Activated CD4-positive, alpha-beta memory T cell treated with anti-CD3 and anti-CD28 coated beads, Interleukin-2, amount 10 ng/mL, durations not matched to agents 7 days and 5 days (primary cell): ENCODE measurements around the gene GRK3. TPM values are rescaled to one million over a fixed set of nuclear protein-coding genes. Genes with fewer than 3 reads are reported as not detected.
"Not testable (repeated sequence)": the region's sequence is repeated elsewhere in the genome, so short reads cannot be mapped to it uniquely, and the experiment has no call there.

ENCODE experiments used
- CTCF ChIA-PET: fragments of 350-600 bp; sonication (Branson Sonifier 250); formaldehyde crosslinking; loops from one replicate; lab custom pipeline; 2021; ENCODE audit warnings: antibody characterized with exemption, inconsistent platforms; lab: Charles Lee
- POLR2A ChIA-PET: fragments of 350-600 bp; sonication (Branson Sonifier 250); formaldehyde crosslinking; loops from one replicate; lab custom pipeline; 2021; ENCODE audit warnings: antibody characterized with exemption; lab: Charles Lee
- DNase-seq: peaks from one replicate; pipeline ENCODE4 v3.0.0-alpha.2; 2020
- H3K27ac Mint-ChIP-seq: one replicate; pipeline ENCODE4 v1.8.0; 2021; ENCODE audit warnings: mild to moderate bottlenecking, mixed read lengths
- H3K27me3 Mint-ChIP-seq: one replicate; pipeline ENCODE4 v1.8.0; 2021; ENCODE audit warnings: mixed read lengths
- H3K36me3 Mint-ChIP-seq: one replicate; pipeline ENCODE4 v1.8.0; 2021; ENCODE audit warnings: low read depth, mixed read lengths
- H3K4me1 Mint-ChIP-seq: one replicate; pipeline ENCODE4 v1.8.0; 2021; ENCODE audit warnings: mixed read lengths
- H3K4me3 Mint-ChIP-seq: one replicate; pipeline ENCODE4 v1.8.0; 2021; ENCODE audit warnings: mild to moderate bottlenecking, mixed read lengths
- H3K9me3 Mint-ChIP-seq: one replicate; pipeline ENCODE4 v1.8.0; 2021; ENCODE audit warnings: mixed read lengths
- total RNA-seq, 2 experiments: library from RNA; stranded (reverse); gene quantifications; one replicate each; pipeline ENCODE4 v1.2.3, GENCODE V29; 2021

Gene GRK3
- total RNA-seq, 2 experiments from 2014 or later, result 24.1 to 25.5 TPM

GRCh38 chr22:25704701-25705100 lies 140.2 kb downstream of the GRK3 start:
- H3K36me3 Mint-ChIP-seq, result peaks cover 39% of the 10 kb centered on the region
- CTCF ChIA-PET, result interaction anchor here (1.5 kb wide), 1 partner anchor 68 kb away, joined by 9 read pairs; no protein-coding TSS in a partner anchor

GRCh38 chr22:25706197-25706596 lies 141.7 kb downstream of the GRK3 start:
- no peak overlapping the region for H3K4me3 Mint-ChIP-seq

More at GRCh38 chr22:25704701-25705100, 140.2 kb downstream of the GRK3 start:
- H3K4me1 Mint-ChIP-seq, result peaks cover 54% of the 10 kb centered on the region
- H3K27ac Mint-ChIP-seq, result no peak overlapping the region
- no peaks in the 10 kb centered on the region for H3K27me3 Mint-ChIP-seq
- no peak overlapping the region for H3K4me3 Mint-ChIP-seq
- no peaks in the 10 kb centered on the region for H3K9me3 Mint-ChIP-seq
- DNase-seq, result no peak
- POLR2A ChIA-PET, result interaction anchor here (1.1 to 1.3 kb wide), 2 partner anchors 29 to 45 kb away, joined by 3 to 7 read pairs; no protein-coding TSS in a partner anchor

GRCh38 chr22:25708430-25708829 lies 144.0 kb downstream of the GRK3 start:
- CTCF ChIA-PET, POLR2A ChIA-PET, H3K27me3 Mint-ChIP-seq, H3K27ac Mint-ChIP-seq, H3K4me3 Mint-ChIP-seq, DNase-seq, H3K9me3 Mint-ChIP-seq: not testable (repeated sequence)
- H3K4me1 Mint-ChIP-seq, result peaks cover 52% of the 10 kb centered on the region
- peaks cover 56% of the 10 kb centered on the region for H3K36me3 Mint-ChIP-seq

More at GRCh38 chr22:25706197-25706596, 141.7 kb downstream of the GRK3 start:
- Mint-ChIP-seq H3K4me1 (peaks cover 65% of the 10 kb centered on the region), H3K27ac (no peak overlapping the region), H3K9me3 (no peaks in the 10 kb centered on the region), H3K27me3 (no peaks in the 10 kb centered on the region), H3K36me3 (peaks cover 43% of the 10 kb centered on the region)
- DNase-seq, result no peak
- CTCF ChIA-PET, result no interaction called here
- POLR2A ChIA-PET, result no interaction called here

GRCh38 chr22:25709758-25710157 lies 145.3 kb downstream of the GRK3 start:
- DNase-seq, result peak; percentile 69
- Mint-ChIP-seq H3K9me3 (no peaks in the 10 kb centered on the region), H3K36me3 (peaks cover 65% of the 10 kb centered on the region), H3K27me3 (no peaks in the 10 kb centered on the region), H3K4me1 (peaks cover 43% of the 10 kb centered on the region), H3K4me3 (no peak overlapping the region), H3K27ac (peak overlapping the region; percentile 70)
- ChIA-PET CTCF (interaction anchor here (0.9 to 1.6 kb wide), 7 partner anchors 9 to 262 kb away, joined by 3 to 6 read pairs (median 4); no protein-coding TSS in a partner anchor), POLR2A (interaction anchor here (0.7 to 1.7 kb wide), 8 partner anchors 9 to 648 kb away, joined by 3 to 10 read pairs (median 4); no protein-coding TSS in a partner anchor)

GRCh38 chr22:25710501-25710900 lies 146.0 kb downstream of the GRK3 start:
- Mint-ChIP-seq H3K27me3 (no peaks in the 10 kb centered on the region), H3K36me3 (peaks cover 62% of the 10 kb centered on the region), H3K27ac (no peak overlapping the region), H3K4me1 (peaks cover 37% of the 10 kb centered on the region), H3K9me3 (no peaks in the 10 kb centered on the region), H3K4me3 (no peak overlapping the region)
- POLR2A ChIA-PET, result interaction anchor here (0.9 to 3.0 kb wide), 8 partner anchors 10 to 146 kb away, joined by 3 to 10 read pairs (median 4); no protein-coding TSS in a partner anchor
- CTCF ChIA-PET, result interaction anchor here (0.5 to 1.6 kb wide), 8 partner anchors 10 to 263 kb away, joined by 3 to 6 read pairs (median 4); no protein-coding TSS in a partner anchor
- no peak for DNase-seq

- H3K4me1 Mint-ChIP-seq, result peaks cover 34% of the 10 kb centered on the region
- ChIA-PET CTCF (interaction anchor here (1.5 to 2.0 kb wide), 3 partner anchors 9 to 62 kb away, joined by 5 to 10 read pairs (median 7); no protein-coding TSS in a partner anchor), POLR2A (interaction anchor here (0.8 to 3.0 kb wide), 4 partner anchors 9 to 39 kb away, joined by 3 to 8 read pairs (median 3); no protein-coding TSS in a partner anchor)
- peaks cover 62% of the 10 kb centered on the region for H3K36me3 Mint-ChIP-seq
- H3K9me3 Mint-ChIP-seq, result no peaks in the 10 kb centered on the region
- no peak overlapping the region for H3K27ac Mint-ChIP-seq
- DNase-seq, result no peak
- H3K27me3 Mint-ChIP-seq, result no peaks in the 10 kb centered on the region
- H3K4me3 Mint-ChIP-seq, result no peak overlapping the region
Measured at GRCh38 chr22:25711491-25711890, 147.0 kb downstream of the GRK3 start.

- peaks cover 54% of the 10 kb centered on the region for H3K36me3 Mint-ChIP-seq
- no peak for DNase-seq
- POLR2A ChIA-PET, result interaction anchor here (3.0 kb wide), 1 partner anchor 38 kb away, joined by 8 read pairs; no protein-coding TSS in a partner anchor
- CTCF ChIA-PET, result interaction anchor here (1.9 to 2.0 kb wide), 2 partner anchors 10 to 60 kb away, joined by 7 to 10 read pairs; no protein-coding TSS in a partner anchor
- H3K27ac Mint-ChIP-seq, result no peak overlapping the region
- H3K27me3 Mint-ChIP-seq, result no peaks in the 10 kb centered on the region
- H3K4me3 Mint-ChIP-seq, result no peak overlapping the region
- no peaks in the 10 kb centered on the region for H3K9me3 Mint-ChIP-seq
- peaks cover 29% of the 10 kb centered on the region for H3K4me1 Mint-ChIP-seq
Measured at GRCh38 chr22:25712661-25713400, 148.4 kb downstream of the GRK3 start.

GRCh38 chr22:25714070-25714469 lies 149.6 kb downstream of the GRK3 start:
- no peak overlapping the region for H3K4me3 Mint-ChIP-seq
- POLR2A ChIA-PET, result no interaction called here
- DNase-seq, result no peak
- H3K9me3 Mint-ChIP-seq, result no peaks in the 10 kb centered on the region
- H3K36me3 Mint-ChIP-seq, result peaks cover 62% of the 10 kb centered on the region
- H3K27me3 Mint-ChIP-seq, result no peaks in the 10 kb centered on the region
- H3K27ac Mint-ChIP-seq, result no peak overlapping the region
- CTCF ChIA-PET, result no interaction called here
- peaks cover 32% of the 10 kb centered on the region for H3K4me1 Mint-ChIP-seq

GRCh38 chr22:25714739-25715138 lies 150.3 kb downstream of the GRK3 start:
- no peaks in the 10 kb centered on the region for H3K27me3 Mint-ChIP-seq
- peaks cover 25% of the 10 kb centered on the region for H3K4me1 Mint-ChIP-seq
- no peaks in the 10 kb centered on the region for H3K9me3 Mint-ChIP-seq
- H3K36me3 Mint-ChIP-seq, result peaks cover 63% of the 10 kb centered on the region
- DNase-seq, result no peak
- CTCF ChIA-PET, result no interaction called here
- no peak overlapping the region for H3K27ac Mint-ChIP-seq
- POLR2A ChIA-PET, result no interaction called here
- no peak overlapping the region for H3K4me3 Mint-ChIP-seq

GRCh38 chr22:25716637-25717036 lies 152.2 kb downstream of the GRK3 start:
- H3K36me3 Mint-ChIP-seq, result peaks cover 49% of the 10 kb centered on the region
- peaks cover 14% of the 10 kb centered on the region for H3K4me1 Mint-ChIP-seq
- H3K9me3 Mint-ChIP-seq, result no peaks in the 10 kb centered on the region
- H3K27ac Mint-ChIP-seq, result no peak overlapping the region
- POLR2A ChIA-PET, result no interaction called here
- DNase-seq, result no peak
- H3K27me3 Mint-ChIP-seq, result no peaks in the 10 kb centered on the region
- no peak overlapping the region for H3K4me3 Mint-ChIP-seq
- CTCF ChIA-PET, result no interaction called here

- H3K4me3 Mint-ChIP-seq, result no peak overlapping the region
- H3K9me3 Mint-ChIP-seq, result no peaks in the 10 kb centered on the region
- ChIA-PET CTCF (no interaction called here), POLR2A (no interaction called here)
- H3K4me1 Mint-ChIP-seq, result peaks cover 10% of the 10 kb centered on the region
- no peak overlapping the region for H3K27ac Mint-ChIP-seq
- H3K36me3 Mint-ChIP-seq, result peaks cover 49% of the 10 kb centered on the region
- no peak for DNase-seq
- no peaks in the 10 kb centered on the region for H3K27me3 Mint-ChIP-seq
Measured at GRCh38 chr22:25718135-25718840, 153.8 kb downstream of the GRK3 start.

GRCh38 chr22:25722223-25722622 lies 157.7 kb downstream of the GRK3 start:
- CTCF ChIA-PET, result no interaction called here
- peaks cover 16% of the 10 kb centered on the region for H3K4me1 Mint-ChIP-seq
- POLR2A ChIA-PET, result no interaction called here
- H3K27ac Mint-ChIP-seq, result no peak overlapping the region
- H3K36me3 Mint-ChIP-seq, result peaks cover 30% of the 10 kb centered on the region
- no peaks in the 10 kb centered on the region for H3K9me3 Mint-ChIP-seq
- DNase-seq, result no peak
- no peak overlapping the region for H3K4me3 Mint-ChIP-seq
- H3K27me3 Mint-ChIP-seq, result no peaks in the 10 kb centered on the region

- H3K4me3 Mint-ChIP-seq, result no peak overlapping the region
- H3K27ac Mint-ChIP-seq, result no peak overlapping the region
- H3K4me1 Mint-ChIP-seq, result peaks cover 14% of the 10 kb centered on the region
- POLR2A ChIA-PET, result no interaction called here
- no peaks in the 10 kb centered on the region for H3K9me3 Mint-ChIP-seq
- peaks cover 27% of the 10 kb centered on the region for H3K36me3 Mint-ChIP-seq
- H3K27me3 Mint-ChIP-seq, result no peaks in the 10 kb centered on the region
- CTCF ChIA-PET, result no interaction called here
- no peak for DNase-seq
Measured at GRCh38 chr22:25722626-25723025, 158.2 kb downstream of the GRK3 start.
